Thyroid gland (tissue), 4 donors: ENCODE data around the gene PRAMEF8.
"Not testable (repeated sequence)": the region's sequence is repeated elsewhere in the genome, so short reads cannot be mapped to it uniquely, and the experiment has no call there.

ENCODE experiments used
- POLR2A ChIP-seq, 2 donors: fragments of 450-650 bp; IDR thresholded peaks; one replicate each; pipeline ENCODE4 v1.6.1; 2017; ENCODE audit warnings: antibody characterized with exemption in 2 of 2, mild to moderate bottlenecking in 2 of 2, moderate library complexity in 1 of 2
- TF ChIP-seq, protein P1 (sequence below), 6 experiments: fragments of 200-600 bp in 3 of 6; fragments of 450-650 bp in 3 of 6; sonication (generic) in 3 of 6; IDR thresholded peaks; one replicate each; pipeline ENCODE4 v1.5.1; 2016 to 2019; ENCODE audit warnings: antibody characterized with exemption in 6 of 6, mild to moderate bottlenecking in 2 of 6, inconsistent platforms in 1 of 6, moderate library complexity in 1 of 6

DNA sequence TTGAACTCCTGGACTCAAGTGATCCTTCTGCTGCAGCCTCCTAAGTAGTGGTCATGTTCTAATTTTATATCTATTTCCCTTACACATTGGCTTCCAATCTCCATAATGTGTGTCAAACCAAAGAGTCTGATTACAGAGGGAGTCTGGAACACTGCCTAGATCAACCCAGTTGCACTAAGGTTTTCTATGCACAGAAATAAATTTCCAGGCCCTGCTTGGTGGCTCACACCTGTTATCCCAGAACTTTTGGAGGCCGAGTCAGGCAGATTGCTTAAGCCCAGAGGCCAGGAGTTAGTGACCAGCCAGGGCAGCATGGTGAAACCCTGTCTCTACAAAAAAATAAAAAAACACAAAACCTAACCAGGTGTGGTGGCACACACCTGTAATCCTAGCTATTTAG is 50.9 kb downstream of the PRAMEF8 start:
- TF ChIP-seq, protein P1, sequence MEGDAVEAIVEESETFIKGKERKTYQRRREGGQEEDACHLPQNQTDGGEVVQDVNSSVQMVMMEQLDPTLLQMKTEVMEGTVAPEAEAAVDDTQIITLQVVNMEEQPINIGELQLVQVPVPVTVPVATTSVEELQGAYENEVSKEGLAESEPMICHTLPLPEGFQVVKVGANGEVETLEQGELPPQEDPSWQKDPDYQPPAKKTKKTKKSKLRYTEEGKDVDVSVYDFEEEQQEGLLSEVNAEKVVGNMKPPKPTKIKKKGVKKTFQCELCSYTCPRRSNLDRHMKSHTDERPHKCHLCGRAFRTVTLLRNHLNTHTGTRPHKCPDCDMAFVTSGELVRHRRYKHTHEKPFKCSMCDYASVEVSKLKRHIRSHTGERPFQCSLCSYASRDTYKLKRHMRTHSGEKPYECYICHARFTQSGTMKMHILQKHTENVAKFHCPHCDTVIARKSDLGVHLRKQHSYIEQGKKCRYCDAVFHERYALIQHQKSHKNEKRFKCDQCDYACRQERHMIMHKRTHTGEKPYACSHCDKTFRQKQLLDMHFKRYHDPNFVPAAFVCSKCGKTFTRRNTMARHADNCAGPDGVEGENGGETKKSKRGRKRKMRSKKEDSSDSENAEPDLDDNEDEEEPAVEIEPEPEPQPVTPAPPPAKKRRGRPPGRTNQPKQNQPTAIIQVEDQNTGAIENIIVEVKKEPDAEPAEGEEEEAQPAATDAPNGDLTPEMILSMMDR (IDR thresholded peaks at IDR 0.05), result not testable (repeated sequence)
- not testable (repeated sequence) for TF ChIP-seq POLR2A (IDR thresholded peaks at IDR 0.05)
